AG08395 (cell line): ENCODE results near the gene CSAG2.
"Not testable (repeated sequence)": the region's sequence is repeated elsewhere in the genome, so short reads cannot be mapped to it uniquely, and the experiment has no call there.

ENCODE experiments used
- DNase-seq: peaks from one replicate; pipeline ENCODE4 v3.0.0; 2012; ENCODE audit warnings: mixed read lengths, low spot score

CSAG2 gene

GRCh38 chrX:152709173-152709572 lies at the start of gene CSAG2:
CSAG2 (minus strand) TSS chrX:152709273; CDS start chrX:152709112, 161 bp downstream.
- not testable (repeated sequence) for DNase-seq

- not testable (repeated sequence) for DNase-seq
Observed at GRCh38 chrX:152754871-152755270, 45.8 kb upstream of the CSAG2 start.

- DNase-seq, result not testable (repeated sequence)
Observed at GRCh38 chrX:152753686-152754650, 44.9 kb upstream of the CSAG2 start, which contains the start of gene MAGEA2. MAGEA2 (minus strand) TSS chrX:152753842; CDS start chrX:152751363, 2,479 bp downstream.

- DNase-seq, result no peak
Observed at GRCh38 chrX:152738560-152738959, 29.5 kb upstream of the CSAG2 start.

- DNase-seq, result not testable (repeated sequence)
Observed at GRCh38 chrX:152736528-152736927, 27.5 kb upstream of the CSAG2 start.

DNA sequence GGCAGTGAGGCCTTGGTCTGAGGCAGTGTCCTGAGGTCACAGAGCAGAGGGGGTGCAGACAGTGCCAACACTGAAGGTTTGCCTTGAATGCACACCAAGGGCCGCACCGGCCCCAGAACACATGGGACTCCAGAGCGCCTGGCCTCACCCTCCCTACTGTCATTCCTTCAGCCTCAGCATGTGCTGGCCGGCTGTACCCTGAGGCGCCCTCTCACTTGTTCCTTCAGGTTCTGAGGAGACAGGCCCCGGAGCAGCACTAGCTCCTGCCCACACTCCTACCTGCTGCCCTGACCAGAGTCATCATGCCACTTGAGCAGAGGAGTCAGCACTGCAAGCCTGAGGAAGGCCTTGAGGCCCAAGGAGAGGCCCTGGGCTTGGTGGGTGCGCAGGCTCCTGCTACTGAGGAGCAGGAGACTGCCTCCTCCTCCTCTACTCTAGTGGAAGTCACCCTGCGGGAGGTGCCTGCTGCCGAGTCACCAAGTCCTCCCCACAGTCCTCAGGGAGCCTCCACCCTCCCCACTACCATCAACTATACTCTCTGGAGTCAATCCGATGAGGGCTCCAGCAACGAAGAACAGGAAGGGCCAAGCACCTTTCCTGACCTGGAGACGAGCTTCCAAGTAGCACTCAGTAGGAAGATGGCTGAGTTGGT lies 26.9 kb upstream of the CSAG2 start:
- DNase-seq, result no peak

GRCh38 chrX:152735101-152735500 lies 26.0 kb upstream of the CSAG2 start:
- DNase-seq, result no peak

DNA sequence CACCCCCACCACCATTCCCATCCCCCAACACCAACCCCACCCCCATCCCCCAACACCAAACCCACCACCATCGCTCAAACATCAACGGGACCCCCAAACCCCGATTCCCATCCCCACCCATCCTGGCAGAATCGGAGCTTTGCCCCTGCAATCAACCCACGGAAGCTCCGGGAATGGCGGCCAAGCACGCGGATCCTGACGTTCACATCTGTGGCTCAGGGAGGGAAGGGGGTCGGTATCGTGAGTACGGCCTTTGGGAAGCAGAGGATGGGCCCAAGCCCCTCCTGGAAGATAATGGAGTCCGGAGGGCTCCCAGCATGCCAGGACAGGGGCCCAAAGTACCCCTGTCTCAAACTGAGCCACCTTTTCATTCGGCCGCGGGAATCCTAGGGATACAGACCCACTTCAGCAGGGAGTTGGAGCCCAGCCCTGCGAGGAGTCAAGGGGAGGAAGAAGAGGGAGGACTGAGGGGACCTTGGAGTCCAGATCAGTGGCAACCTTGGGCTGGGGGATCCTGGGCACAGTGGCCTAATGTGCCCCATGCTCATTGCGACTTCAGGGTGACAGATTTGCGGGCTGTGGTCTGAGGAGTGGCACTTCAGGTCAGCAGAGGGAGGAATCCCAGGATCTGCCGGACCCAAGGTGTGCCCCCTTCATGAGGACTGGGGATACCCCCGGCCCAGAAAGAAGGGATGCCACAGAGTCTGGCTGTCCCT lies 25.2 kb upstream of the CSAG2 start:
- DNase-seq, result not testable (repeated sequence)

- no peak for DNase-seq
Observed at GRCh38 chrX:152733261-152733975, 24.3 kb upstream of the CSAG2 start, which contains the start of the genes CSAG1 and MAGEA12. CSAG1 (minus strand) TSS chrX:152733721; CDS start chrX:152732460, 1,261 bp downstream. MAGEA12 (plus strand) TSS chrX:152733757; CDS start chrX:152736162, 2,405 bp downstream.

DNA sequence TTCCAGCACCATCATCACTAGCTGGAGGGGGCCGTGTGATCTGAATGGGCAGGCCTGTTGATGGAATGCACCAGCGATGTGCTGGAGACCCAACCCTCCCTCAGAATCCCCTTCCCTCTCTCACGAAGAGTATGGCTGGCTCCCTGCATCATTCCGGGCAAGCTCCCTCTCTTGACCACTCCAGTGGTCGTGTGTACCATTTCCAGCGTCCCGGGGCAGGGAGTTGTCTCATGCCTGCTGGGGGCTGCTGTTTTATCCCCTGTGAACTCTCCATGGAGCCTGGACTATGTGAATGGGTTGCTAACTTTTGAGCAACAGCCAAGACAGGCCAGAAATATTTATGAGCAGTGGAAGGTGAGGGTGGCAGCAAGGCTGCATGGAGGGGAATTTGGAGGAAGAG lies 16.3 kb upstream of the CSAG2 start:
- DNase-seq, result no peak

GRCh38 chrX:152713815-152714787 lies 5.0 kb upstream of the CSAG2 start, which contains the start of gene MAGEA2B:
MAGEA2B (plus strand) TSS chrX:152714628; CDS start chrX:152717107, 2,479 bp downstream.
- DNase-seq, result not testable (repeated sequence)

DNA sequence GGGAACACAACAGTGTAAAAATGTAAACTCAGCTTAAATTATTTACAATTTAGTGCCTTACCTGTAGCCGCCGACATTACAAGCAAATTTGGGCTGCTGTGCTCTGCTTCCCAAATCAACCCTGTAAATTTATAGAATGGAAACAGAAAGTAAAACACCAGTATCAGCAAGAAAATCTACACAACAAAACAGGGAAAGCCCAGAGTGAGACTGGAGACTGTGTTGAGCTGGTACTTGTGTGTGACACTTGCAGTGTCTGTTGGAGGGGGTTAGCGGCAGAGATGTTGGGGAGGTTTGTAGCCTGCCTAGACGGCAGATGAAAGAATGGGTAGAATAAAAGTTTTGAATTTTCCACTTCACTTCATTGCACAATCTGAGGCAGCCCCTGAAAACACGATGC lies 4.1 kb upstream of the CSAG2 start:
- not testable (repeated sequence) for DNase-seq

- DNase-seq, result not testable (repeated sequence)
Observed at GRCh38 chrX:152706500-152706899, 2.6 kb downstream of the CSAG2 start.

GRCh38 chrX:152700390-152700789 lies 8.7 kb downstream of the CSAG2 start:
- DNase-seq, result not testable (repeated sequence)

- DNase-seq, result not testable (repeated sequence)
Observed at GRCh38 chrX:152697952-152698931, 10.8 kb downstream of the CSAG2 start, which contains the start of gene MAGEA3. MAGEA3 (plus strand) TSS chrX:152698794; CDS start chrX:152700833, 2,039 bp downstream.

DNA sequence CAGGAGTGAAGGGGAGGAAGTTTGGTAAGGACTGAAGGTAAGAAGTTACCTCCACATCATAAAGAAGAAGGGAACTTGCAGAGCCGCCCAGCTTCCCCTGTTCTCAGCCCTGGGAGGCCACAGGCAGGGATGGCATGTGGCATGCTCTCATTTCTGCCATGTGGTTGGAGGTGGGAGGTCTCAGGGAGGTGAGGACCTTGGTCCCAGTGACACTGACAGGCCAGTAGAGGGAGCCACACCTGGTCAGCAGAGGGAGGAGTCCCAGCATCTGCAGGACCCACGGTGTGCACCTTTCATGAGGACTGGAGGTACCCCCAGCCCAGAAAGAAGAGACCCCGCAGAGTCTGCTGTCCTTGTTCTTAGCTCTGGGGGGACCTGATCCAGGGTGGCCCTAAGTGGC lies 28.1 kb downstream of the CSAG2 start:
- not testable (repeated sequence) for DNase-seq

DNA sequence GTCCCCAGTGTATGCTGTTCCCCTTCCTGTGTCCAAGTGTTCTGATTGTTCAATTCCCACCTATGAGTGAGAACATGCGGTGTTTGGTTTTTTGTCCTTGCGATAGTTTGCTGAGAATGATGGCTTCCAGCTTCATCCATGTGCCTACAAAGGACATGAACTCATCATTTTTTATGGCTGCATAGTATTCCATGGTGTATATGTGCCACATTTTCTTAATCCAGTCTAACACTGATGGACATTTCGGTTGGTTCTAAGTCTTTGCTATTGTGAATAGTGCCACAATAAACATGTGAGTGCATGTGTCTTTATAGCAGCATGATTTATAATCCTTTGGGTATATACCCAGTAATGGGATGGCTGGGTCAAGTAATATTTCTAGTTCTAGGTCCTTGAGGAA lies 34.4 kb downstream of the CSAG2 start:
- DNase-seq, result not testable (repeated sequence)

GRCh38 chrX:152674135-152674534 lies 34.9 kb downstream of the CSAG2 start:
- DNase-seq, result no peak
